ENCODE measurements around the gene HUNK. TPM values are rescaled to one million over a fixed set of nuclear protein-coding genes. Genes with fewer than 3 reads are reported as not detected.
"Not testable (repeated sequence)": the region's sequence is repeated elsewhere in the genome, so short reads cannot be mapped to it uniquely, and the experiment has no call there.

HUNK gene
- total and polyA plus RNA-seq, 7 donors: 0.71 to 2.6 (median 1.5) TPM

DNA sequence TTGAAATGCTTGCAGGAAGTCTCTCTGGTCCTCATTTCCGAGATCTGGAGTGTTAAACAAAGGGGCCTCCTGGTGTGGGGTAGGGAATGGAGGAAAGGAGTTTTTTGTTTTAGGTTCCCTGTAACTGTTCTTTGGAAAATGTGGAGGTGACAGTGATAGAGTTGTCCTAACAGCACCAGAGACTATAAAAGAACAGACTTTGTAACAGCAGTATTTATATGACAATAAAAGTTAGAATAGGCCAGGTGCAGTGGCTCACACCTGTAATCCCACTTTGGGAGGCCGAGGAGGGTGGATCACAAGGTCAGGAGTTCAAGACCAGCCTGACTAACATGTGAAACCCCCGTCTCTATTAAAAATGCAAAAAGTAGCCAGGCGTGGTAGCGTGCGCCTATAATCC lies 68.9 kb downstream of the HUNK start:
- Histone ChIP-seq H3K4me1 (peaks cover 0 to 16% (median 3%) of the 10 kb centered on the region in 4 donors), H3K27ac (no peak overlapping the region), H3K4me3 (no peak overlapping the region), H3K9me3 (no peaks in the 10 kb centered on the region), H3K36me3 (no peaks in the 10 kb centered on the region), H3K27me3 (no peaks in the 10 kb centered on the region)
- no peak for DNase-seq
- intact Hi-C loops (cut with DNase I): no loop called here
- TF ChIP-seq EP300 (IDR thresholded peaks at IDR 0.05) (no peak), POLR2AphosphoS5 (IDR thresholded peaks at IDR 0.05) (no peak), POLR2A (IDR thresholded peaks at IDR 0.05) (no peak)
- TF ChIP-seq, protein P1, sequence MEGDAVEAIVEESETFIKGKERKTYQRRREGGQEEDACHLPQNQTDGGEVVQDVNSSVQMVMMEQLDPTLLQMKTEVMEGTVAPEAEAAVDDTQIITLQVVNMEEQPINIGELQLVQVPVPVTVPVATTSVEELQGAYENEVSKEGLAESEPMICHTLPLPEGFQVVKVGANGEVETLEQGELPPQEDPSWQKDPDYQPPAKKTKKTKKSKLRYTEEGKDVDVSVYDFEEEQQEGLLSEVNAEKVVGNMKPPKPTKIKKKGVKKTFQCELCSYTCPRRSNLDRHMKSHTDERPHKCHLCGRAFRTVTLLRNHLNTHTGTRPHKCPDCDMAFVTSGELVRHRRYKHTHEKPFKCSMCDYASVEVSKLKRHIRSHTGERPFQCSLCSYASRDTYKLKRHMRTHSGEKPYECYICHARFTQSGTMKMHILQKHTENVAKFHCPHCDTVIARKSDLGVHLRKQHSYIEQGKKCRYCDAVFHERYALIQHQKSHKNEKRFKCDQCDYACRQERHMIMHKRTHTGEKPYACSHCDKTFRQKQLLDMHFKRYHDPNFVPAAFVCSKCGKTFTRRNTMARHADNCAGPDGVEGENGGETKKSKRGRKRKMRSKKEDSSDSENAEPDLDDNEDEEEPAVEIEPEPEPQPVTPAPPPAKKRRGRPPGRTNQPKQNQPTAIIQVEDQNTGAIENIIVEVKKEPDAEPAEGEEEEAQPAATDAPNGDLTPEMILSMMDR (IDR thresholded peaks at IDR 0.05): no peak
- WGBS, 2 donors: 32 to 78% methylated on average over 6 of the region's 6 CpGs

DNA sequence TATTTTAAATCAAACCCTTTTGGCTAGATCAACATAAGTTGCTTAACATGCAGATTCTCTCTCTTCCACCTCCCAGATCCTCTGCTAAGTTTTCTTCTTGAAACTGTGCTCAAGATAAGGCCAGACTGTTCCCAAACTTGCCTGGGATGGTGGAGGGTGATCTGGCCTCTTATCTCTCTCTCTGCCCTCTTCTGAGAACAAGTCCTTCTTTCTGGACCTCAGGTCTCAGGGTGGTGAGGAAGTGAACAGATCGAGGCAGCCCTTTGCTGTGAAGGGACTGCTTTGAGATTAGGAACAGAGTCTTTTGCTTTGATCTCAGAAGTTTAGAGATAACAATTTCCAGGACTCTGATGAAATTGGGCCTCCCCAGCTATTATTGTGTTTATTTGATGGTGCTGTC lies 70.7 kb downstream of the HUNK start:
- Histone ChIP-seq H3K4me3 (no peak overlapping the region), H3K27ac (no peak overlapping the region), H3K9me3 (no peaks in the 10 kb centered on the region), H3K27me3 (no peaks in the 10 kb centered on the region), H3K4me1 (peaks cover 0 to 22% (median 9%) of the 10 kb centered on the region in 4 donors), H3K36me3 (no peaks in the 10 kb centered on the region)
- WGBS, 2 donors: 29 to 40% methylated on average over 1 of the region's 1 CpG
- intact Hi-C loops (cut with DNase I): no loop called here
- TF ChIP-seq, protein P1 (IDR thresholded peaks at IDR 0.05): no peak
- no peak for TF ChIP-seq POLR2A (IDR thresholded peaks at IDR 0.05)
- no peak for TF ChIP-seq EP300 (IDR thresholded peaks at IDR 0.05)
- TF ChIP-seq POLR2AphosphoS5 (IDR thresholded peaks at IDR 0.05): no peak
- DNase-seq: no peak

DNA sequence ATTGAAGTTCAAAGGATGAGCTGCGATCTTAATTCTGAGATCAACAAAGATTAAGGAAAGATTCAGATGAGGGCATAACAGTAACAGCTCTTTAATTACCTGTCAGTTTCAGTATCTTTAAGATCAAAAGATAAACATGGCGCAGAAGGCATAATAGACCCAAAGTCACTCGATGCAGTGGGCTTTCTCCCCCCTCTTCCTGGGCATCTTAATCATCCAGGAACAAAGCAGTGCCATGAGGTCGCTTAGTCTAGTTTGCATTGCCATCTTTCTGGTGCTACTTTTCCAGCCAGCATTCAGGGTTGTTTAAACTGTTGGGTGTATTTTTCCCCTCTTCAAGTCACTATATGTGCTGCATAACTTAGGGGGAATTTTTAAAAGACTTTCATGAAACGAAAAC lies 72.3 kb downstream of the HUNK start:
- Histone ChIP-seq H3K4me3 (no peak overlapping the region), H3K4me1 (peaks cover 0 to 28% (median 9%) of the 10 kb centered on the region in 4 donors), H3K27me3 (no peaks in the 10 kb centered on the region), H3K36me3 (no peaks in the 10 kb centered on the region), H3K9me3 (no peaks in the 10 kb centered on the region), H3K27ac (peak overlapping the region in 2 of 4 donors; percentile 22 to 46)
- intact Hi-C loops (cut with DNase I): no loop called here
- no peak for DNase-seq
- WGBS, 2 donors: 51 to 67% methylated on average over 5 of the region's 5 CpGs
- TF ChIP-seq POLR2A (IDR thresholded peaks at IDR 0.05) (no peak), POLR2AphosphoS5 (IDR thresholded peaks at IDR 0.05) (no peak), EP300 (IDR thresholded peaks at IDR 0.05) (no peak)
- TF ChIP-seq, protein P1 (IDR thresholded peaks at IDR 0.05): no peak

DNA sequence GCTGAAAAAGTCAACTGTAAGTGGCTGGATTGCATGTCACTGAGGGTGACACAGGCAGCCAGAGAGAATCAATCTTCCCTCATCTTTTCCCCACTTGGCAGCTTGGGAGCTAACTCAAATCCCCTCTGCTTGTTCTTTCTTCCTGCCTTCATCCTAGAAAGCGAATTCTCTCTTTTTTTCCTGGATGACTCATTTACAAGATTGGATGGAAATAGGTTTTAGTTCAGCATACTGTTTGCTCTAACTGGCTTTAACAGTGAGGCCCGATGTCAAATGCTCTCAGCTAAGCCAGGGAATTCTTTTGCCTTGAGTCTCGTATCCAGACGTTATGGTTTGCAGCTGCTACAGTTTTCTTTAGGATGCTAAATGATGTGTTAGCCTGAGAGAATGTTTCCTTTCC lies 72.7 kb downstream of the HUNK start:
- Histone ChIP-seq H3K36me3 (no peaks in the 10 kb centered on the region), H3K4me3 (no peak overlapping the region), H3K4me1 (peaks cover 0 to 28% (median 9%) of the 10 kb centered on the region in 4 donors), H3K27me3 (no peaks in the 10 kb centered on the region), H3K27ac (peak overlapping the region in 2 of 4 donors; percentile 22 to 46), H3K9me3 (no peaks in the 10 kb centered on the region)
- WGBS, 2 donors: 58 to 59% methylated on average over 4 of the region's 4 CpGs
- TF ChIP-seq POLR2AphosphoS5 (IDR thresholded peaks at IDR 0.05): peak in 1 of 4 donors; percentile 13
- TF ChIP-seq, protein P1 (IDR thresholded peaks at IDR 0.05): no peak
- intact Hi-C loops (cut with DNase I): no loop called here
- no peak for DNase-seq

DNA sequence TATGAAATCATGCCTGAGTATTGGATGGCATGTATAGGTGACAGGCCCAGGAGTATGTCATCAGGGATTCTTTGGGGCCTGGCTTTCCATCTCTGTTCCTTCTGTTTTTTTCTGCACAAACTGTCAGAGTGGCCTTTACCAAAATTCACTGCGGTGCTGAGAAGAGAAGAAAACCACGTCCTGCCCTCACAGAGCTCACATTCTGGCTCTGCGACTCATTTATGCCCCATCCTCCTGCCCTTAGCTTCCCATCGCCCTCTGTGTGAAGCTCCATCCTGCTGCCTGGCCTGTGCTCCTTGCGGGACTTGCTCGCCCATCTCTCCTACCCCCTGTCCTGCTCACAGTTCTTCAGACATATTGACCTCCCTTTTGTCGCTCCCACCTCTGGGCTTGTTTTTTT lies 73.4 kb downstream of the HUNK start:
- WGBS, 2 donors: 94 to 95% methylated on average over 7 of the region's 7 CpGs
- Histone ChIP-seq H3K9me3 (no peaks in the 10 kb centered on the region), H3K4me1 (peaks cover 0 to 28% (median 9%) of the 10 kb centered on the region in 4 donors), H3K27ac (peak overlapping the region in 2 of 4 donors; percentile 5 to 38), H3K36me3 (no peaks in the 10 kb centered on the region), H3K4me3 (no peak overlapping the region), H3K27me3 (no peaks in the 10 kb centered on the region)
- intact Hi-C loops (cut with DNase I): no loop called here
- no peak for DNase-seq
- no peak for TF ChIP-seq POLR2A (IDR thresholded peaks at IDR 0.05)
- TF ChIP-seq POLR2AphosphoS5 (IDR thresholded peaks at IDR 0.05): no peak
- TF ChIP-seq, protein P1 (IDR thresholded peaks at IDR 0.05): no peak
- TF ChIP-seq EP300 (IDR thresholded peaks at IDR 0.05): no peak

DNA sequence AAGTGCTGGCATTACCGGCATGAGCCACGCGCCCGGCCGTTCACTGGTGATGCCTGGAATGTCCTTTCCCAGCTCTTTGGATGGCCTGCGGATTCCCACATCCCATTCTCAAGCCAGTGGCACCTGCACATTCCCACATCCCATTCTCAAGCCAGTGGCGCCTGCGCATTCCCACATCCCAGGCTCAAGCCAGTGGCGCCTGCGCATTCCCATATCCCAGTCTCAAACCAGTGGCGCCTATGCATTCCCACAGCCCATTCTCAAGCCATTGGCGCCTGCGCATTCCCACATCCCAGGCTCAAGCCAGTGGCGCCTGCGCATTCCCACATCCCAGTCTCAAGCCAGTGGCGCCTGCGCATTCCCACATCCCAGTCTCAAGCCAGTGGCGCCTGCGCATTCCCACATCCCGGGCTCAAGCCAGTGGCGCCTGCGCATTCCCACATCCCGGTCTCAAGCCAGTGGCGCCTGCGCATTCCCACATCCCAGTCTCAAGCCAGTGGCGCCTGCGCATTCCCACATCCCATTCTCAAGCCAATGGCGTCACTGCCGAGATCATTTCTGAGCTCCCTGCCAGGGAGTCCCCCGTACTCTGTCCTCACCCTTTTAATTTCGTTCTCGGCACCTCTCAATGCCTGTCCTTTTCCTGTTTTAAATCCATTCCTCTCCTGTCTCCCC lies 74.2 kb downstream of the HUNK start:
- H3K4me3 ChIP-seq; H3K27me3 ChIP-seq; H3K27ac ChIP-seq; H3K36me3 ChIP-seq; intact Hi-C loops (cut with DNase I); H3K9me3 ChIP-seq; DNase-seq: not testable (repeated sequence)
- WGBS, 2 donors: 98% methylated on average over 32 of the region's 32 CpGs
- peaks cover 0 to 28% (median 9%) of the 10 kb centered on the region in 4 donors for H3K4me1 ChIP-seq

All from sigmoid colon (tissue), 7 donors.